ENCODE results near the gene STK36.

DNA sequence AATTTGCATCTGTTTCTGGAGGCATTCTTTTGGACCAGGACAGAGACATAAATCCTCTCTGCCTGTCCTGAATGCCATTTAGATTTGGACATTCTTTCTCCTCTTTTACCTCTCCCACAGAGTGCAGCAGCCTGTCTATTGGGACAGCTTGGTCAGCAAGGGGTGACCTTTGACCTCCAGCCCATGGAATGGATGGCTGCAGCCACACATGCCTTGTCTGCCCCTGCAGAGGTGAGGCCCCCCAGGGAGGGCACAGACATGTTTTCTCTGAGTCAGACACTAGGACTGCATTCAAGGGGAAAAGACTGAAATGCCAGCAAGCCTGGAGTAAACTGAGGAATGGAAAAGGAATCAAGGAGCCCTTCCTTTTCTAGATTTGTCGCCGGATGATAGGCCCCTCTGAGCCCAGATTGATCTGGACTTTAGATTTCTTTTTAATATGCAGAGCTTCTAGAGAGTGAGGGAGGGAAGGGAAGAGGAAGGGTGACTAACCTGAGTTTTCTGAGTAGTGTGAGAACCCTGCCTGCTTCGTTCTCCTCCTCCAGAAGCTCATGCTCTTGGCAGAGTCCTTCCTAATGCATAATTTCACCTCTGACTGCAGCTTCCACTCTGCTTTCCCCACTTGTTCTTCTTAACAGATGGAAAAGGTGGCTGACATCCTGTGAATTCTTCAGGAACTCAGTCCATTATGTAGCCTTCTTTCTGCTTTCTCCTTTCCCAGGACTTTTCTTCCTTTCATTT is 22.7 kb downstream of the STK36 start:
- TF ChIP-seq, protein P1, sequence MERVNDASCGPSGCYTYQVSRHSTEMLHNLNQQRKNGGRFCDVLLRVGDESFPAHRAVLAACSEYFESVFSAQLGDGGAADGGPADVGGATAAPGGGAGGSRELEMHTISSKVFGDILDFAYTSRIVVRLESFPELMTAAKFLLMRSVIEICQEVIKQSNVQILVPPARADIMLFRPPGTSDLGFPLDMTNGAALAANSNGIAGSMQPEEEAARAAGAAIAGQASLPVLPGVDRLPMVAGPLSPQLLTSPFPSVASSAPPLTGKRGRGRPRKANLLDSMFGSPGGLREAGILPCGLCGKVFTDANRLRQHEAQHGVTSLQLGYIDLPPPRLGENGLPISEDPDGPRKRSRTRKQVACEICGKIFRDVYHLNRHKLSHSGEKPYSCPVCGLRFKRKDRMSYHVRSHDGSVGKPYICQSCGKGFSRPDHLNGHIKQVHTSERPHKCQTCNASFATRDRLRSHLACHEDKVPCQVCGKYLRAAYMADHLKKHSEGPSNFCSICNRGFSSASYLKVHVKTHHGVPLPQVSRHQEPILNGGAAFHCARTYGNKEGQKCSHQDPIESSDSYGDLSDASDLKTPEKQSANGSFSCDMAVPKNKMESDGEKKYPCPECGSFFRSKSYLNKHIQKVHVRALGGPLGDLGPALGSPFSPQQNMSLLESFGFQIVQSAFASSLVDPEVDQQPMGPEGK (CRISPR knock-in tag; IDR thresholded peaks at IDR 0.05; ENCODE audit: borderline replicate concordance), result no peak
- TF ChIP-seq GLIS3 (CRISPR knock-in tag; IDR thresholded peaks at IDR 0.05) (no peak), BACH2 (CRISPR knock-in tag; IDR thresholded peaks at IDR 0.05; ENCODE audit: borderline replicate concordance) (no peak), RARB (CRISPR knock-in tag; IDR thresholded peaks at IDR 0.05) (no peak), TOX (CRISPR knock-in tag; IDR thresholded peaks at IDR 0.05; ENCODE audit: borderline replicate concordance) (no peak), ZC3H10 (CRISPR knock-in tag; IDR thresholded peaks at IDR 0.05) (no peak), ZFP30 (CRISPR knock-in tag; IDR thresholded peaks at IDR 0.05) (no peak), SNAI2 (CRISPR knock-in tag; IDR thresholded peaks at IDR 0.05) (no peak)
- TF ChIP-seq, protein P2, sequence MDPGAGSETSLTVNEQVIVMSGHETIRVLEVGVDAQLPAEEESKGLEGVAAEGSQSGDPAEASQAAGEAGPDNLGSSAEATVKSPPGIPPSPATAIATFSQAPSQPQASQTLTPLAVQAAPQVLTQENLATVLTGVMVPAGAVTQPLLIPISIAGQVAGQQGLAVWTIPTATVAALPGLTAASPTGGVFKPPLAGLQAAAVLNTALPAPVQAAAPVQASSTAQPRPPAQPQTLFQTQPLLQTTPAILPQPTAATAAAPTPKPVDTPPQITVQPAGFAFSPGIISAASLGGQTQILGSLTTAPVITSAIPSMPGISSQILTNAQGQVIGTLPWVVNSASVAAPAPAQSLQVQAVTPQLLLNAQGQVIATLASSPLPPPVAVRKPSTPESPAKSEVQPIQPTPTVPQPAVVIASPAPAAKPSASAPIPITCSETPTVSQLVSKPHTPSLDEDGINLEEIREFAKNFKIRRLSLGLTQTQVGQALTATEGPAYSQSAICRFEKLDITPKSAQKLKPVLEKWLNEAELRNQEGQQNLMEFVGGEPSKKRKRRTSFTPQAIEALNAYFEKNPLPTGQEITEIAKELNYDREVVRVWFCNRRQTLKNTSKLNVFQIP (CRISPR knock-in tag; IDR thresholded peaks at IDR 0.05; ENCODE audit: borderline replicate concordance, low read depth), result no peak
- TF ChIP-seq, protein P3, sequence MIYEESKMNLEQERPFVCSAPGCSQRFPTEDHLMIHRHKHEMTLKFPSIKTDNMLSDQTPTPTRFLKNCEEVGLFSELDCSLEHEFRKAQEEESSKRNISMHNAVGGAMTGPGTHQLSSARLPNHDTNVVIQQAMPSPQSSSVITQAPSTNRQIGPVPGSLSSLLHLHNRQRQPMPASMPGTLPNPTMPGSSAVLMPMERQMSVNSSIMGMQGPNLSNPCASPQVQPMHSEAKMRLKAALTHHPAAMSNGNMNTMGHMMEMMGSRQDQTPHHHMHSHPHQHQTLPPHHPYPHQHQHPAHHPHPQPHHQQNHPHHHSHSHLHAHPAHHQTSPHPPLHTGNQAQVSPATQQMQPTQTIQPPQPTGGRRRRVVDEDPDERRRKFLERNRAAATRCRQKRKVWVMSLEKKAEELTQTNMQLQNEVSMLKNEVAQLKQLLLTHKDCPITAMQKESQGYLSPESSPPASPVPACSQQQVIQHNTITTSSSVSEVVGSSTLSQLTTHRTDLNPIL (CRISPR knock-in tag; IDR thresholded peaks at IDR 0.05; ENCODE audit: low read depth), result no peak
- TF ChIP-seq, protein P4, sequence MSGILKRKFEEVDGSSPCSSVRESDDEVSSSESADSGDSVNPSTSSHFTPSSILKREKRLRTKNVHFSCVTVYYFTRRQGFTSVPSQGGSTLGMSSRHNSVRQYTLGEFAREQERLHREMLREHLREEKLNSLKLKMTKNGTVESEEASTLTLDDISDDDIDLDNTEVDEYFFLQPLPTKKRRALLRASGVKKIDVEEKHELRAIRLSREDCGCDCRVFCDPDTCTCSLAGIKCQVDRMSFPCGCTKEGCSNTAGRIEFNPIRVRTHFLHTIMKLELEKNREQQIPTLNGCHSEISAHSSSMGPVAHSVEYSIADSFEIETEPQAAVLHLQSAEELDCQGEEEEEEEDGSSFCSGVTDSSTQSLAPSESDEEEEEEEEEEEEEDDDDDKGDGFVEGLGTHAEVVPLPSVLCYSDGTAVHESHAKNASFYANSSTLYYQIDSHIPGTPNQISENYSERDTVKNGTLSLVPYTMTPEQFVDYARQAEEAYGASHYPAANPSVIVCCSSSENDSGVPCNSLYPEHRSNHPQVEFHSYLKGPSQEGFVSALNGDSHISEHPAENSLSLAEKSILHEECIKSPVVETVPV (CRISPR knock-in tag; IDR thresholded peaks at IDR 0.05), result no peak
